HEK293 (cell line): ENCODE results near the gene PYY.

Source experiments
- CTCF ChIA-PET: fragments of 350-600 bp; formaldehyde crosslinking; extraction: SDS; loops from one replicate; lab custom pipeline; 2021; ENCODE audit warnings: antibody characterized with exemption; lab: Yijun Ruan, JAX
- POLR2A ChIA-PET: fragments of 300-600 bp; formaldehyde crosslinking; extraction: SDS; loops from one replicate; lab custom pipeline; 2020; ENCODE audit warnings: antibody characterized with exemption, inconsistent platforms; lab: Yijun Ruan, JAX
- H3K27ac ChIP-seq: fragments of 200-500 bp; sonication (Bioruptor generic); 2 replicates; pipeline ENCODE4 v1.5.1; 2014; ENCODE audit warnings: low read depth, low read length, control low read depth, inconsistent platforms; ENCODE audit errors: extremely low read depth
- H3K36me3 ChIP-seq, 2 experiments: fragments of 200-500 bp in 1 of 2; sonication (Bioruptor generic) in 1 of 2; 1 replicate in 1 of 2; 2 replicates in 1 of 2; pipeline ENCODE4 v1.5.1; 2014 to 2017; ENCODE audit warnings: inconsistent platforms in 2 of 2, low read length in 2 of 2; ENCODE audit not compliant: control insufficient read depth in 2 of 2, insufficient read depth in 1 of 2
- H3K4me1 ChIP-seq: fragments of 200-500 bp; sonication (Bioruptor generic); 2 replicates; pipeline ENCODE4 v1.5.1; 2014; ENCODE audit warnings: mild to moderate bottlenecking, low read length, inconsistent platforms; ENCODE audit not compliant: control insufficient read depth, insufficient read depth
- H3K4me3 ChIP-seq: 2 replicates; pipeline ENCODE4 v1.5.1; 2011; ENCODE audit warnings: low read depth, mild to moderate bottlenecking, control low read depth, low read length, moderate library complexity
- H3K9me3 ChIP-seq: fragments of 200-500 bp; sonication (Bioruptor generic); 2 replicates; pipeline ENCODE4 v1.5.1; 2014; ENCODE audit warnings: low read depth, low read length, inconsistent platforms; ENCODE audit not compliant: control insufficient read depth, insufficient read depth
- ATF2 ChIP-seq: fragments of 450-650 bp; formaldehyde crosslinking; IDR thresholded peaks from 2 replicates; pipeline ENCODE4 v1.5.1; 2016; ENCODE audit warnings: missing biosample characterization, missing genetic modification characterization, low read depth
- GFI1B ChIP-seq: fragments of 450-650 bp; formaldehyde crosslinking; IDR thresholded peaks from 2 replicates; pipeline ENCODE4 v1.5.1; 2016; ENCODE audit warnings: missing biosample characterization, missing genetic modification characterization
- PATZ1 ChIP-seq: fragments of 450-650 bp; formaldehyde crosslinking; IDR thresholded peaks from 2 replicates; pipeline ENCODE4 v1.5.1; 2016; ENCODE audit warnings: missing biosample characterization, missing genetic modification characterization
- PRDM10 ChIP-seq: fragments of 450-650 bp; formaldehyde crosslinking; IDR thresholded peaks from 2 replicates; pipeline ENCODE4 v1.5.1; 2016; ENCODE audit warnings: missing biosample characterization, missing genetic modification characterization
- REPIN1 ChIP-seq: fragments of 450-650 bp; formaldehyde crosslinking; IDR thresholded peaks from 2 replicates; pipeline ENCODE4 v1.5.1; 2017; ENCODE audit warnings: missing biosample characterization, missing genetic modification characterization, low read depth
- ZBTB1 ChIP-seq: fragments of 450-650 bp; formaldehyde crosslinking; IDR thresholded peaks from 2 replicates; pipeline ENCODE4 v1.5.1; 2016; ENCODE audit warnings: missing biosample characterization, missing genetic modification characterization
- ZBTB11 ChIP-seq: fragments of 450-650 bp; formaldehyde crosslinking; conservative IDR thresholded peaks from 2 replicates; pipeline ENCODE4 v1.5.1; 2016; ENCODE audit warnings: low read depth, missing biosample characterization, missing genetic modification characterization
- ZBTB20 ChIP-seq: fragments of 450-650 bp; formaldehyde crosslinking; IDR thresholded peaks from 2 replicates; pipeline ENCODE4 v1.5.1; 2016; ENCODE audit warnings: missing biosample characterization, missing genetic modification characterization
- ZBTB26 ChIP-seq: fragments of 450-650 bp; formaldehyde crosslinking; optimal IDR thresholded peaks from 2 replicates; pipeline ENCODE3; 2016; ENCODE audit warnings: missing biosample characterization, mild to moderate bottlenecking, missing genetic modification characterization
- ZBTB6 ChIP-seq: fragments of 450-650 bp; formaldehyde crosslinking; IDR thresholded peaks from 2 replicates; pipeline ENCODE4 v1.5.1; 2017; ENCODE audit warnings: missing biosample characterization, missing genetic modification characterization
- ZNF138 ChIP-seq: fragments of 450-650 bp; formaldehyde crosslinking; IDR thresholded peaks from 2 replicates; pipeline ENCODE4 v1.5.1; 2016; ENCODE audit warnings: missing biosample characterization, missing genetic modification characterization, borderline replicate concordance
- ZNF148 ChIP-seq: fragments of 450-650 bp; formaldehyde crosslinking; IDR thresholded peaks from 2 replicates; pipeline ENCODE4 v1.5.0; 2017; ENCODE audit warnings: missing biosample characterization, missing genetic modification characterization, borderline replicate concordance
- ZNF2 ChIP-seq: fragments of 450-650 bp; formaldehyde crosslinking; IDR thresholded peaks from 2 replicates; pipeline ENCODE4 v1.5.1; 2016; ENCODE audit warnings: missing biosample characterization, missing genetic modification characterization
- ZNF302 ChIP-seq: fragments of 450-650 bp; formaldehyde crosslinking; IDR thresholded peaks from 2 replicates; pipeline ENCODE4 v1.5.1; 2016; ENCODE audit warnings: missing biosample characterization, missing genetic modification characterization, low read depth
- ZNF549 ChIP-seq: fragments of 450-650 bp; IDR thresholded peaks from 2 replicates; pipeline ENCODE4 v1.5.1; 2018; ENCODE audit warnings: missing biosample characterization, missing genetic modification characterization, mild to moderate bottlenecking, inconsistent platforms, moderate library complexity
- ZNF624 ChIP-seq: fragments of 450-650 bp; formaldehyde crosslinking; IDR thresholded peaks from 2 replicates; pipeline ENCODE4 v1.5.1; 2017; ENCODE audit warnings: missing biosample characterization, missing genetic modification characterization
- ZNF626 ChIP-seq: fragments of 450-650 bp; sonication (Bioruptor Pico); formaldehyde crosslinking; IDR thresholded peaks from 2 replicates; pipeline ENCODE4 v1.5.1; 2018; ENCODE audit warnings: missing biosample characterization, missing genetic modification characterization, inconsistent platforms
- ZNF791 ChIP-seq: fragments of 450-650 bp; formaldehyde crosslinking; IDR thresholded peaks from 2 replicates; pipeline ENCODE4 v1.5.1; 2016; ENCODE audit warnings: missing biosample characterization, missing genetic modification characterization
- ZXDB ChIP-seq: fragments of 450-650 bp; formaldehyde crosslinking; IDR thresholded peaks from 2 replicates; pipeline ENCODE4 v1.5.1; 2016; ENCODE audit warnings: missing biosample characterization, missing genetic modification characterization

The PYY gene

GRCh38 chr17:43907425-43907981 lies 46.2 kb downstream of the PYY start, which contains the start of gene MPP2 (continued):
- TF ChIP-seq ZXDB (tag by site-specific recombination) (peak; percentile 61; the same call in 1 of the 2 replicates), PRDM10 (tag by site-specific recombination) (peak; percentile 94), ZNF626 (no peak), ZNF549 (tag by site-specific recombination) (no peak), ZNF791 (tag by site-specific recombination) (no peak), REPIN1 (tag by site-specific recombination) (no peak)

- Histone ChIP-seq H3K4me1 (peaks cover 12% of the 10 kb centered on the region; the same call in 1 of the 2 replicates), H3K4me3 (peak overlapping the region; percentile 47), H3K9me3 (no peaks in the 10 kb centered on the region), H3K27ac (peak overlapping the region; percentile 51; the same call in 1 of the 2 replicates), H3K36me3 (no peaks in the 10 kb centered on the region)
- ChIA-PET POLR2A (interaction anchor here (1.2 kb wide), 2 partner anchors 9 to 19 kb away, joined by 3 to 4 read pairs; no protein-coding TSS in a partner anchor), CTCF (interaction anchor here (0.6 to 5.6 kb wide), 11 partner anchors 12 to 209 kb away, joined by 3 to 50 read pairs (median 4); partner anchors contain the start of gene PPY)
- TF ChIP-seq ZNF148 (tag by site-specific recombination): no peak
- no peak for TF ChIP-seq ZNF302 (tag by site-specific recombination)
- TF ChIP-seq ZNF2 (tag by site-specific recombination): no peak
- TF ChIP-seq ZNF624 (tag by site-specific recombination): no peak
- peak; percentile 58; the same call in 1 of the 2 replicates for TF ChIP-seq ZBTB11 (tag by site-specific recombination)
- TF ChIP-seq ZBTB20 (tag by site-specific recombination): peak; percentile 95
- TF ChIP-seq ATF2 (tag by site-specific recombination): no peak
- no peak for TF ChIP-seq ZNF138 (tag by site-specific recombination)
- TF ChIP-seq ZBTB6 (tag by site-specific recombination): no peak
- 0 out of 2 replicates have a peak, but pooled peaks have one; percentile 15 for TF ChIP-seq GFI1B (tag by site-specific recombination)
- TF ChIP-seq ZBTB26 (tag by site-specific recombination): peak; percentile 31
- no peak for TF ChIP-seq ZBTB1 (tag by site-specific recombination)
- TF ChIP-seq PATZ1 (tag by site-specific recombination): peak; percentile 93
These were observed 46.8 kb downstream of the PYY start for GRCh38 chr17:43906951-43907424.
